GM19023 (cell line): ENCODE measurements around the gene KIF7.

Source experiments
- ATAC-seq: cut with Tn5 transposase; IDR thresholded peaks from one replicate; pipeline ENCODE4 v1.9.1; 2021; ENCODE audit warnings: mild to moderate bottlenecking, moderate library complexity; ENCODE audit not compliant: unreplicated experiment

Gene KIF7

DNA sequence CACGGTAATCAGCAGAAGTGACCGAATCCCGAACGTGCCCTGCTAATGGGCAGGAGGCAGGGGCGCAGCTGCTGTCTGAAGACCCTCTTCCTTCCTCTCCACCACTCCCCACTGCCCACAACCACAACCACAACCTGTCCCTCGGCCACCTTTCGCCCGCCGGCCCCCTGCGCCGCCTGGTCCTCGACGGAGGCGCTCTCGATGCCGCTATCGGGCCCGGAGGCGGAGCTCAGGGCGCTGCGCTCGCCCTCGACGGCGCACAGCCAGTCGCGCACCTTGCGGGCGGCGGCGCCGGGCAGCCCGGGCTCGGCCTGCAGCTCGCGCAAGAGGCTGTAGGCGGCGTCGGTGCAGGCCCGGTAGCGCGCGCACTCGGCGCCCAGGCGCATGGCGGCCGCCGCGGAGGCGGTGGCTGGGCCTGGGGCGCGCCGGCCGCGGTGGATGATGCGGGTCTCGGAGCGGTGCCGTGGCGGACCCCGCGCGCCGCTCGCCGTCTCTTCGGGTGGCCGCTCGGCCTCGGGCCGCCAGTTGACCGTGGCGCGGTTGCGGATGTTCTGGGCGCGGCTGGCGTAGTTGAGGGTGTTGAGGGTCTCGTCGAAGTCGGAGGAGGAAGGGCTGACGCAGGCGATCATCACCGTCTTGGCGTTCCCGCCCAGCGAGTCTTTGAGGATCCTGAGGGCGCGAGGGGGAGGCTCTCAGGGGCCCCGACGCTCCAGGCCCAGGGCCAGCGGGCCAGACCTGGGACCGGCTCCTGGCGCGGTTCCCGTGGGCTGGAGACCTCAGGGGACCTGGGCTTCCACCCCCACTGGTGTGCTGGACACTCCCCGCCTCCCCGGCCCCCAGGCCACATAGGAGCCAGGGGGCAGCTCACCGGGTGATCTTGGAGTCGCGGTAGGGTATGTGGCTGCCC, 6.9 kb downstream of the KIF7 start:
- ATAC-seq, result no peak

DNA sequence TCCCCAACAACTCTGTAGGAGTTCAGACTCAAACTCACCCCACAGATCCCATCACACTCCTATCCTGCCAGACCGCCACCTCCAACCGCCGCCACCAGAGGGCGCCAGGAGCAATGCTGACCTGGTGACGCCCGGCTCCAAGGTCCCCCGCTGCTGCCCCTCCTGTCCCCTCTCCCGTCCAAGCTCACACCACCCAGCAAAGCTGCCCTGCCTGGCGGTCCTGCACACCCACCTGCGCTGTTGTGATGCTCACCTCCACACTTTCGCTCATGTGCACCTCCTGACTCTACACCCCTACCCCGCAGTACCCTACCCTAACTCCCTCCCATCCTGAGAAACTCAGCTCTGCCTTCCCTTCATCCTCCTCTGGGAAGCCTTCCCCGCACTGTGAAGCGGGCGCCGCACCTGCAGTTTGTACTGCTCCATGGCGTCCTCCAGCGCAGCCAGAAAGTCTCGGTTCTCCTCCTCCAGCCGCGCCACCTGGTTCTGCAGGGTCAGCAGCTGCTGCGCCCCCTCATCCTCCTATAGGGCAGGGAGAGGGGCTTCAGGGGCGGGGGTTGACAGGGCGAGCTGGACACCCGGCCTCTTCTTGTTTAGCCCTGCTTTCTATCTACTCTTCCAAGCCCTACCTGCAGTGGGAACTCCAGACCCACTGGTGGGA, 7.9 kb downstream of the KIF7 start:
- no peak for ATAC-seq

DNA sequence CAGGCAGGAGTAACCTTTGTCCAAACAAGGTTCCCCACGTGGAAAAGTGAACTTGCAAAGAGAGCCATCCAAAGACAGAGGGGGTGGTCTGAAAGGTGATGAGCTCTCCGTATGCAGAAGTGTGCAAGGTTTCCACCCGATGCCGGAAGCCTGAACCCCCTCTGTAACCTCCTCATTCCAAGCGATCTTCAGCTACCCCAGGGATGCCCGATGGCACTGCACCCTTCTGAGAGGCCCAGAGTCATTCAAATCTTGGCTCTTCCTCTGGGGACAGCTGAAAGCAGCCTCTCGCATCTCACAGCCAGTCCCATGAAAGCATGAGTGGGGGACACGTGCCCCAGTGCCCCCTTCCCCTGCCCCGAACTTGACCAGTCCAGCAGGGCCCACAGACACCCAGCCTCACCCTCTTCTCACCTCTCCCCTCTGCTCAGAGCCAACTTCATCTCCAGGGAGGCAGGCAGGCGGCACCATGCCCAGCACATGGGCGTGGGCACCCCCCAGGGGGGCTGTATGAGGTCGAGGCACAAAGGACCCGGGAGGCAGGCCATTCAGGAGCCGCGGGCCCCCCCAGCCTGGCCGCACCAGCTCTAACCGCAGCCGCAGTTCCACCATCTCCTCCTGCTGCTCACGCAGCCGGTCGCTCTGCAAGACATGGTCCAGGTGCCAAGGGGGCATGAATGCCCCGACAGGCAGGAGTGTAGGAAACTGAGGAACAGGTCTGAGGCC, 8.7 kb downstream of the KIF7 start:
- ATAC-seq, result no peak

DNA sequence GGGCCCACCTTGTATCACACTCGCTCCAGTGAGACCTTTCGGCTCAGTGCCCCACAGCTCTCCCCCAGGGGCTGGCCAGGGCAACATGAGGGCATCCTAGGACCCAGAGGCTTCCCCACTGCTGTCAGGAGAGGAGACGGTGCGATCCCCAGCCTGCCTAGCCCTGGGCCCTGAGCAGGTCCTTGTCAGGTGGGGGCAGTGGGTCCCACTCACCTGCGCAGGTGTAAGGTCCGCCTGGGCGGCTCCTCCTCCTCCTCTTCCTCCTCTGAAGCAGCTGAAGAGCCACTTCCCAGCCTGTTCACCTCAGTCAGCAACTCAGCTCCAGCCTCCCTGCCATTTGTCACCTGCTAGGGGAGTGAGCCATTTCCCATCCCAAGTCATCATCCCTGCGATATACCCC, 9.6 kb downstream of the KIF7 start:
- no peak for ATAC-seq

DNA sequence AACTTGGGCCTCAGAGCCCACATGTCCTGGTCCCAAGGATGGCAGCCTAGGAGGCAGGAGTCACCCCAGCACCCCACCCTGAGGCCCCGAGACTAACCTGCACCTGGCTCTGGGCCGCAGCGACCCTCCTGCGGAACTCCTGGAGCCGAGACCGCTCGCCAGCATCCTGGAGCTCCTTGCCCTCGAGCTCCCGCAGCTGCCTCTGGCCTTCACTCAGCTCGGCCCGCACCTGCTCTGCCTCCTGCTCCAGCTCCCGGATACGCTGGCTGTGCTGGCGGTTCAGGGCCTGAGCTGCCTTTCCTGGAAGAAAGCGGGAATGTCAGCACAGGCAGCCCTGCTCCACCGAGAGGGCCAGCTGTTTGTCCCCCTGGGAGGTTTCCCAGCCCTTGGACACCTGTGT, 13.2 kb downstream of the KIF7 start:
- ATAC-seq, result no peak

DNA sequence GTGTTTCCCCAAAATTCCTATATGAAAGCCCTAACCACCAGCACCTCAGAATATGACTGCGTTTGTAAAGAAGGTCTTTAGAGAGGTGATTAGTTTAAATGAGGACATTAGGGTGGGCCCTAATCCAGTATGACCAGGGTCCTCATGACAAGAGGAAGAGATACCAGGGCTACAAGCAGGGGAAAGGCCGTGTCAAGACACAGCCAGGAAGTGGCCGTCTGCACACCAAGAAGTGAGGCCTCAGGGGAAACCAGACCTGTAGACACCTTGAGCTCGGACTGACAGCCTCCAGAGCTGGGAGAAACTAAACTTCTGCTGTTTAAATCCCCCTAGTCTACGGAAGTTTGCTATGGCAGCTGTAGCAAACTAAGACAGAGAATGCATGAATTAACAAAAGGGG, 14.2 kb downstream of the KIF7 start:
- ATAC-seq, result no peak

DNA sequence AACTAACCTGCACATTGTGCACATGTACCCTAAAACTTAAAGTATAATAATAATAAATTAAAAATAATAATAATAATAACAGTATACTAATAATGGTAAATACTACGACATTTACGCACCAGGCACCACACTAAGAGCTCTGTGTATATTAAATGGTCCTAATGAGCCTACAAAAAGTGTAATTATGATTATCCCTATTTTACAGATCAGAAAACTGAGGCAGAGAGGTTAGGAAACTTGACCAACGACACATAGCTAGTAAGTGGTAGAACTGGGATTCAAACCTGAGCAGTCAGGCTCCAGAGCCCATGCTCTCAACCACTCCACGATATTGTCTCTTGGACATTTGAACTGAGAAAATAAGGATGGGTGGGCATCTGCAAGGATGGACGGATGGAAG, 15.0 kb downstream of the KIF7 start:
- ATAC-seq, result no peak

DNA sequence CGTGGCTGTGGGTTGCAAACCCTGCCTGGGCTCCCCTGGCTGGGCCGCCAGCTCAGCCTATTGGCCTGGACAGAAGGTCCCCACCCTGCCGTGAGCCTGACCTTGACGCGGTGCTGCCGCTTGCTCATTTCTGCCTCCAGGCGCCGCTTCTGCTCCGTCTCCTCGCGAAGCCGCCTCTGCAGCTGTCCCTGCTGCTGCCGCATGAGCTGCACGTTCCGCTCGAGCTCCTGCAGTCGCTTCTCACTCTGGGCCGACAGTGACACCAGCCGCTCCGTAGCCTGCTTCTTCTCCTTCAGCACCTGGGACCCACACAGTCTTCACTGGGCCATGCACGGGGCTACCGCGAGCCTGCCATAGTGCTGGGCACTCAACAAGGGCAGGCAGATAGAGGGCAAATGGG, 21.7 kb downstream of the KIF7 start:
- ATAC-seq, result no peak

DNA sequence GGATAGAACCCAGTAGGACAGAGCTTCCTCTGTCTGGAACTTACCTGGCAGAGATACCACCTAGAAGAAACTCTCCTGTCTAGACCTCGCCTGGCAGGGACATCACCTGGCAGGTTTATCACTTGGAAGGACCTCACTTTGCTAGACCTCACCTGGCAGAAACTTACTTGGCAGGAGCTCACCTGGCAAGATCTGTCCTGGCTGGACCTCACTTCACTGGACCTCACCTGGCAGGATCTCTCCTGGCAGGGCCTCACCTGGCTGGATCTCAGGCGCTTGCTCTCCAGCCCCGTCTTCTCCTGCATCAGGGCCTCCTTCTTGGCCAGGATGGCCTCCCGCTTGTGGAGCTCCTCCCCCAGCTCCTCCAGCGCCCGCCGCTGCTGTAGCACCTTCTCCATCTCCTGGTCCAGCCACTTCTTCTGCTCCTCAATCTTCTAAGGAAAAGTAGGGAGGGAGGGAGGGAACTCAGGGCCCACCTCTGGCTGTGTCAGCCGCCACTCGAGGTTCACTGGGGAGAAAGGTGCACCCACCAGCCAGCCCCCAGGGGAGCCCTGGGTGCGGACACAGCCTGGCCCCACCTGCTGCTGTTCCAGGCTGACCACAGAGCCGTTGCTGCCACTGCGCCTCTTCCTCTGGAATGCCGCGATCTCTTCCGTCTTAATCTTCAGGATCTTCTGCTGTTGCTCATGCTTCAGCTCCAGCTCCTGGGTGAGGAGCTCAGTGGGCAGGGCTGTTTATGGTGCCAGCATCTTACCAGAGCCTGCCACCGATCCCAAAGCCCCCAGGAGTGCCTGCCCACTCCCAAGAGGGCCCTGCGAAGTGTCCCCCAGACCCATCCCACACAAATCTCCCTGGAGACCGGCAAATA, 22.5 kb downstream of the KIF7 start:
- ATAC-seq, result no peak

DNA sequence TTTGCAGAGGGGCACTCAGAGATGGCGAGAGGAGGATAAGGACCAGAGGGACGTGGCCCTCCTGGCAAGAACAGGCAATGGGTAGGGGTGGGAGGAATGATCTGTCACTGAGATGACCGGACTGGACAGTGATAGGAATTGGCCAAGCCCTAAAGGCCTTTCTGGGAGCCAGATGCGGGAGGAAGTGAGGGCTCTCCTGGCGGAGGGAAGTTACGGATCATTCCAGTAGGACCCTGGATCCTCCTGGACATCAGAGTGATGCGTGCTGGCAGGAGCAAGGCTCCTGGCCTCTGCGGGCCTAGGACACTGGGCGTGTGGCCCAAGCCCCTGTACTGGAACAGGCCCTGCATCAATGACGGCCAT, 23.4 kb downstream of the KIF7 start:
- ATAC-seq, result no peak

DNA sequence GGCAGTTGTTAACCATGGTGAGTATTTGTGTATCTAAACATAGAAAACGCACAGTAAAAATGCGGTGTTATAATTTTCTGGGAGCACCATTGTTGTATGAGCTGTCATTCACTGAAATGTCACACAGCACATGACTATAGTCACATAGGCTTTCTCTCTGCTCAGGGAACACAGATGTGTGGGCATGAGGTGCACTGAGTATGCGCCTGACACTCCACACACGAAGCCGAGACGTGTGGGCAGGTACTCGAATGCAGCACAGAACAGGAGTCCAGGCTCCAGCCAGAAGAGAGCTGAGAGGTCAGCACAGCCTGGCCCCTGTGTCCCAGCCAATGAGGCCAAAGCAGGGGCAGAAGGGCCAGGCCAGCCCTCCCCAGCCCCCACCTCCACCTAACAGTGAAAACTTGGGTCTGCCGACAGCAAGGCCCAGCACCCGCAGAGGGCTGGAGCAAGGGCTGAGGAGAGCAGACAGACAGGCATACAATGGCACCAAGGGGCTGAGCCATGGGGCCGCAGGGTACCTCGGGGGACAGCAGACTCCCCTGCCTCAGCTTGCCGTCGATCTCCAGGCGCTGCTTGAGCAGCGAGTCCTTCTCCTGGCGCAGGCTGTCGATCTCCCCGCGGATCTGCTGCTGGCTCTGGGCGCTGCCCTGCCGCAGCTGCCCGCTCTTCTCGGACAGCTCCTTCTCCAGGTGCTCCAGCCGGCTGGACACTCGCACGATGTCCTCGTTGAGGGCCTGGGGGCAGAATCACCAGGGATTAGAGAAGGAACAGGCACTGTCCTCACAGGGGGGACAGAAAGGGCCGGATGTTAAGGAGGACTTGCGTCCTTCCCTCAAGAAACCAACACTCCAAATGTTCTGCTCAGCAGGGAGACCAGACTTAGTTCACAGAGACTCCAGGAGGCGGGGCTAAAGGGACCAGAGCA, 24.0 kb downstream of the KIF7 start:
- ATAC-seq, result no peak

DNA sequence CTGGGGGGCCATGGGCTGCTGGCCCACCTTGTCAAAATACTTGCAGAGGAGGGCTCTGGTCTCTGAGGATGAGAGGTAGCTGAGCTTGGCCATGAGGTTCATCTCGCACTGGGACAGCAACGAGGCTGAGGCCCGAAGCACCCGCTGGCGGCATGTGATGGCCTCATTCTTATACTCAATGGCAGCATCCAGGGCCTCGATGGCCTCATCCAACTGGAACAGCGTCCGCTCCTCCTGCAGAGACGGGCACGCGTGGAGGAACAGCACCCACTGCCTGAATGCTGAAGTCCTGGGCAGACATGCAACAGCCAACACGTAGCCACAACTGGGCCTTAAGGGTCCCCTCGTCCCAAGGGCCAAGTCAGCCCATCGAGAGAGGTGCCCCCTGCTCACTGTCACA, 25.0 kb downstream of the KIF7 start:
- ATAC-seq, result no peak

DNA sequence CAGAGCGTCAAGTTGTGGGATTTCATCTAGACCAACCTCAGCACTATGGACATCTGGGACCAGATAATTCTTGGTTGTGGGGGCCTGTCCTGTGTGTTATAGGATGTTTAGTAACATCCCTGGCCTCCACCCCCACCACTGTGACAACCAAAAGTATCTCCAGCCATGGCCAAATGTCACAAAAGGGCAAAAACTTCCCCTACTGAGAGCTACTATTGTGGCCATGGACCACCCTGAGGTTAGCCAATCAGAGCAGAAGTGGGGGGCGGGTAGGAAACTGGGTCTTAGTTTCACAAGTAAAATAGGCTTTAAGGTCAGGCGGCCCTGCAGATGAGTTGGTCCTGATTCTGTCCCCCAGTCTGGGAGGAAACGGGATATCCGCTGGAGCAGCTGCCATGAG, 25.4 kb downstream of the KIF7 start:
- no peak for ATAC-seq

DNA sequence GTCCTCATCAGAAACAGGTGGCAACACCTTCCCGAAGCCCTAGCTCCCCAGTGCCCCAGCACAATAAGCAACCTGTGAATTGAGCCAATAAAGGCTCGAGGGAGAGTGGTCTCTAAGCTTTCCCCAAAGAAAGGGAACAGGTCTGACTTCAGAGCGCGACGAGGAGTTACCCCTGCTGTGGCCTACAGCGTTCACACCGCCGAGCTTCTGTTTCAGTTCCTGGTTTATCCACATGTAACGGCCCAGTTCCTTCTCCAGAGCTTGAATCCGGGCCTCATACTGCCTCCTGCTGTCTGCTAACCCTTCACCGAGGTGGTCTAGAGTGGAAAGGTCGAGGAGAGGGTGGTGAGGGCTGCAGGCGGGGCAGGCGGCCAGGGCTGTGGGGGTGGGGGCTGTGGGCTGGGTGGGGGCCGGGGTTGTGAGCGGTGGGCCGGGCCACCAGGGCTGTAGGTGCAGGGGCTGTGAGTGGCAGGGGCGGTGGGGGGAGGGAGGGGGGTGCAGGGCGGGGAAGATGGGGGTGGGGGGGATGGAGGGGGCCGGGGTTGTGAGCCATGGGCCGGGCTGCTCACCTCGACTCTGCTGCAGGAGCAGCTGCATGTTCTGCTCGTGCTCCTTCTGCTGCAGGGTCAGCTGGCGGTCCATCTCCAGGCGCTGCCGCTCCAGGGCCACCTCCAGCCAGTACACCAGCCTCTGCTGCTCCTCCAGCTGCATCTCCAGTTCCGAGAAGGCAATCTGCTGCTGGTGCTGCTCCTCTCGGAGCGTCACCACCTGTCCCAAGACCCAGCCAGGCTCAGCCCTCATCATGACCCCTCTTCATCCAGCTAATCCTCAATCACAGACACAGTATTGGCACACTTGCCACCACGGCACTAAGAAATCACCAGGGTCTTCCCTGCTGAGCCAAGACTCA, 26.2 kb downstream of the KIF7 start:
- ATAC-seq, result no peak

DNA sequence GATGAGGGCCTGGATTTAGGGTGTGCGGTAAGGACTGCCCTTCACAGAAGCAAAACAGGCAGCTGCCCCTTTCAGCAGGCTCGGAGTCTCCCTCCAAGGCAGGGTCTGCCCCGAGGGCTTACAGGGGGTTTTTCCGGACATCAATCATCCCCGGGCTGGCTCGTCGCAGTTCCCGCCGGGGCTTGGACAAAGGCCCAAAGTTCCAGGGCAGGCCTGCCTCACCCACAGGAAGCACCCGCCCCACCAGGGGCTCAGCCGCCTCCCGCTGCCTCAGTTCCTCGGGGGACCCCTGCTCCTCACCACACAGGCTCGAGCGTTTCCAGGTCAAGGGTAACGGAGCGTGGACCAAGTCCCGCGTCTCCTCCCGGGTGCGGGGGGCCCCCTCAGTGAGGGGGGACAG, 27.0 kb downstream of the KIF7 start:
- no peak for ATAC-seq

DNA sequence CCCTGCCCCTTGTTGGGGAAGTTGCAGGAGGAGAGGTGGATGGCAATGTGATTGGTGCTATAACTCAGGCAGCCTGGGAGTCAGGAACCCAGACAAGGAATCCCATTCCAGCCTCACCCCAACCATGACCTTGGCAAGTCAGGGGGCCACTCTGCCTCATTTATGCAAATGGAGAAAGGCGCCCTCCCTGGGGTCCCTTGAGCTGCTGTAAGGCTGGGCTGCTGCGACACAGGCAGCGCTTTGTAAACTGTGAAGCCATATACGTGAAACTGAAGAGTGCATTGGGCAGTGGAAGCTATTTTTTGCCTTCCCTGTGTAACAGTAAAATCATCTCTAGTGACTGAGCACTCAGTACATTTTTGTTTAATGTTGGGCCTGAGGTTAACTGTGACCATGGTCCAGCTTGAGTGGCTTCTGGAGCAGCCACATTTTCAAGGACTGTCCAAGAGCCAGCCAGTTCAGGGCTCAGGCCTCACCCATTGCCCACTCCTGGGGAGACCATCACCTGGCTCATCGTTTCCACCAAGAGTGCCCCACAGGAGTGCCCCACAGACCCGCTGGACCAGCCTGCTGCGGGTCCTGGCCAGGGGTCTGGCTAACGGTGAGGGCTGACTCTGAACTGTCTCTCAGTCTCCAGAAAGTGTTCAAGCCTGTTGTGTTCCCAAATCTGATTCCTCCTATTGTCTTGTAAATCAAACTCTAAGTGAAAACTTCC, 27.9 kb downstream of the KIF7 start:
- no peak for ATAC-seq

DNA sequence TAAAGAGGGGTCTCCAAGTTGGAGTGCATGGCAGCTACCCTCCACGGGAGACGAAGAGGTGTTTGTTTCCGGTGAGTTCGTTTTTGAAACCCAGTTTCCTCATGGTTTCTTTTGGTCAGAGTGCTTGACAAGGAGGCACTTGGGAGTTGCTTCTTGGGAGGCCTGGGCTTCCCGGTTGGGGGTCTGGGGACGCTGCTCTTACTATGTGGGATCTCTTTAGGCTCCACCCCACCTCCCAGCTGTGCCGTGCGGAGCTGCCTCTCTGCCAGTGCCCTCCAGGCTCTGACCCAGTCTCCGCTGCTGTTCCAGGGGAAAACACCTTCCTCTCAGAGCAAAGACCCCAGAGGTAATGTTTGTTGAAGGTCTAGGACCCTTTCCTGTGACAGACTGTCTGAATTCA, 29.6 kb downstream of the KIF7 start:
- no peak for ATAC-seq

DNA sequence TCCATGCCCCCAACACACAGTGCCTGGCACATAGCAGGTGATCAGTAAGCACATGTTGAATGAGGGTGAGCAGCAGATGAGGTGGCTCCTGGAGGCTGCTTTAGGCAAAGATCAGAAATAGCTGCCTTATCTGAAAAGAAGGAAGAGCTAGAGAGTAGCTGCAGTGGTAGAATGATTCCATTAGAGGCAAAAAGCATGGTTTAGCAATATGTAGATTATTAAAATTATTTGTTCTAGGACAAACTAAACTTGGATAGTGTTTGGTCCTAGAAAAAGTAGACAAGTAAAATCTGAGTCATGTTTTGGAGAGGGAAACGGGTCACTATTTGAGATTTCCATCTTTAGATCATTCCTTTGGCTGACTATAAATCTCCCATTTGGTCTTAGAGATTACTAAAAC, 32.1 kb downstream of the KIF7 start:
- ATAC-seq, result no peak
